AG09309 (cell line): Measurements from ENCODE around the gene SLC16A12.
"Not testable (repeated sequence)": the region's sequence is repeated elsewhere in the genome, so short reads cannot be mapped to it uniquely, and the experiment has no call there.

Experiments used
- DNase-seq: peaks from one replicate; pipeline ENCODE4 v3.0.0-alpha.2; 2010; ENCODE audit warnings: low read depth
- H3K4me3 ChIP-seq: 2 replicates; pipeline ENCODE4 v1.5.1; 2011; ENCODE audit warnings: mild to moderate bottlenecking, low read depth, low read length, moderate library complexity; ENCODE audit not compliant: control insufficient read depth
- CTCF ChIP-seq: IDR thresholded peaks from 2 replicates; pipeline ENCODE4 v1.5.1; 2011; ENCODE audit warnings: mild to moderate bottlenecking, low read depth, low read length, inconsistent platforms; ENCODE audit not compliant: insufficient read depth, control insufficient read depth; ENCODE audit errors: missing control alignments

The SLC16A12 gene

GRCh38 chr10:89454561-89455347 lies 80.6 kb downstream of the SLC16A12 start:
- H3K4me3 ChIP-seq = no peak overlapping the region
- no peak for TF ChIP-seq CTCF
- DNase-seq = no peak

- TF ChIP-seq CTCF = no peak
- H3K4me3 ChIP-seq = no peak overlapping the region
- DNase-seq = no peak
Measured at GRCh38 chr10:89452193-89452592, 83.2 kb downstream of the SLC16A12 start.

- no peak for DNase-seq
- no peak for TF ChIP-seq CTCF
- no peak overlapping the region for H3K4me3 ChIP-seq
Measured at GRCh38 chr10:89450901-89451300, 84.5 kb downstream of the SLC16A12 start.

GRCh38 chr10:89444819-89445218 lies 90.6 kb downstream of the SLC16A12 start:
- H3K4me3 ChIP-seq, DNase-seq: not testable (repeated sequence)

- no peak overlapping the region for H3K4me3 ChIP-seq
- DNase-seq = no peak
- no peak for TF ChIP-seq CTCF
Measured at GRCh38 chr10:89442289-89442688, 93.1 kb downstream of the SLC16A12 start.

GRCh38 chr10:89440226-89441009 lies 95.0 kb downstream of the SLC16A12 start:
- DNase-seq = no peak
- no peak overlapping the region for H3K4me3 ChIP-seq
- no peak for TF ChIP-seq CTCF

- no peak for TF ChIP-seq CTCF
Measured at GRCh38 chr10:89438525-89438924, 96.9 kb downstream of the SLC16A12 start.

More at GRCh38 chr10:89438525-89438924, 96.9 kb downstream of the SLC16A12 start:
- no peak for DNase-seq
- H3K4me3 ChIP-seq = no peak overlapping the region
